Fibroblast of upper back skin (primary cell): Measurements from ENCODE around the gene AZGP1.
"Not testable (repeated sequence)": the region's sequence is repeated elsewhere in the genome, so short reads cannot be mapped to it uniquely, and the experiment has no call there.

Source experiments
- DNase-seq: peaks from one replicate; pipeline ENCODE4 v3.0.0-alpha.2; 2013

AZGP1 gene

DNA sequence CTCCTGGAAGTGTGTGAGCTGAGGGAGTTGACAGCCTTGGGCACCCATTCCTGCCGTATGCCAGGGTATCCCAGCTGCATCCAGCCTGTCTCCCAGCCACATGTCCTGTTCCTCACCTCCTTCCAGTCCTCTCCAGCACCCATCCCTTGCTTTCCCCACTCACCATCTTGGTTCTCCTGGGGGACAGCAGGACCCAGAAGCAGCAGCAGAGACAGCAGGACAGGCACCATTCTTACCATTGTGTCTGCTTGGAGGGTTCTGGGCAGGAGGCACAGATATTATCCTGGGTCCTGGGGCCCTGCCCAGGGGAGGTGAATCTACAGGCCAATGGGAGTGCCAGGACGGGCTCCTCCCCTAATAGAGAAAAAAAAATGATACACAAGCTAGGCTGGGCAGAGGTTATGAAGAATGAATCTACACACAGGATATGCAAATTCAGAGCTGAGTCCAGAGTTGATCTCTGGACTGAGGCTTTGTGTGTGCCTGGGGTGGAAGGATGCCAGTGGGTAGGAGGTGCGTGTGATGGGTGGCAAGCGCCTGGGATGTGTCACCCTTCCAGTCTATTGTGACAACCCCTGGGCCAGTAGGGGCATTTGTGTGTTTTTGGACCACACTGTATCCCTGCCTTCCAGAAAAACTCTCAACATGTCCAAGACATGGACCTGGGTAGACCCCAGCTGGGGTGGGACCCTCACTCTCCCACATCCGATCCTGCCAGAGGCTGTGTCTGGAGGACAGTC, at the start of gene AZGP1:
TSS of gene AZGP1 (minus strand) at position 250 of the 740 bp plus-strand sequence. CDS start at position 239, 11 bp downstream.
- DNase-seq, result no peak

DNA sequence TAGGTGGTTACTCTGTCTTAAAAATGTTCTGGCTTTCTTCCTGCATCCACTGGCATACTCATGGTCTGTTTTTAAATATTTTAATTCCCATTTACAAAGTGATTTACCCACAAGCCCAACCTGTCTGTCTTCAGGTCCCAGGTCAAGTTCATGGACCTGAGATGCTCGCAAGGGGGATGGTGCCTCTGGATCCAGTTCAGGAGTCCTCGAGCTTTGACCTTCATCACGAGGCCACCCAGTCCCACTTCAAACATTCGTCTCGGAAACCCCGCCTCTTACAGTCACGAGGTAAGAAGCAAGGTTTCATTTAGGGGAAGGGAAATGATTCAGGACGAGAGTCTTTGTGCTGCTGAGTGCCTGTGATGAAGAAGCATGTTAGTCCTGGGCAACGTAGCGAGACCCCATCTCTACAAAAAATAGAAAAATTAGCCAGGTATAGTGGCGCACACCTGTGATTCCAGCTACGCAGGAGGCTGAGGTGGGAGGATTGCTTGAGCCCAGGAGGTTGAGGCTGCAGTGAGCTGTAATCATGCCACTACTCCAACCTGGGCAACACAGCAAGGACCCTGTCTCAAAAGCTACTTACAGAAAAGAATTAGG, 48.3 kb upstream of the AZGP1 start:
- DNase-seq, result no peak

DNA sequence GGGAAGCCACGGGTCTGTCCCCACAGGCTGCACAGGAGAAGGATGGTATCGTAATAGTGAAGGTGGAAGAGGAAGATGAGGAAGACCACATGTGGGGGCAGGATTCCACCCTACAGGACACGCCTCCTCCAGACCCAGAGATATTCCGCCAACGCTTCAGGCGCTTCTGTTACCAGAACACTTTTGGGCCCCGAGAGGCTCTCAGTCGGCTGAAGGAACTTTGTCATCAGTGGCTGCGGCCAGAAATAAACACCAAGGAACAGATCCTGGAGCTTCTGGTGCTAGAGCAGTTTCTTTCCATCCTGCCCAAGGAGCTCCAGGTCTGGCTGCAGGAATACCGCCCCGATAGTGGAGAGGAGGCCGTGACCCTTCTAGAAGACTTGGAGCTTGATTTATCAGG, 47.7 kb upstream of the AZGP1 start:
- DNase-seq, result no peak

DNA sequence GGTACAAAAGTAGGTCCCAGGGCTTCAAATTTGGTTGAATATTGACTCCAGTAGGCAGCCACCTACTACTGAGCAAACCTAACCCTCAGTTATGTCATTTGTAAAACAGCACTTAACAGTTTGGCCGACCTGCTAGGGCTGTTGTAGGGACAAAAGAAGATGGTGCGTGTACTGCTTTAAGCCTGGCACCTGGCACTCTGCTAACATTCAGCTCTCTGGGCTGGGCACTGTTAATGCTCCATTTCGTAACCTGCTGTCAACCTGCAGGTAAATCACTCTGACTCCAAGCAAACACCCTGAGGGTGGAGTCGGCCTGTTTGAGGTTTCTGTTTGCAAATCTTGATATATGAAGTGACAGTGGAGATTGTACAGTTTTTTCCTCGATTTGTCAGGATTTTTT, 46.8 kb upstream of the AZGP1 start:
- no peak for DNase-seq

DNA sequence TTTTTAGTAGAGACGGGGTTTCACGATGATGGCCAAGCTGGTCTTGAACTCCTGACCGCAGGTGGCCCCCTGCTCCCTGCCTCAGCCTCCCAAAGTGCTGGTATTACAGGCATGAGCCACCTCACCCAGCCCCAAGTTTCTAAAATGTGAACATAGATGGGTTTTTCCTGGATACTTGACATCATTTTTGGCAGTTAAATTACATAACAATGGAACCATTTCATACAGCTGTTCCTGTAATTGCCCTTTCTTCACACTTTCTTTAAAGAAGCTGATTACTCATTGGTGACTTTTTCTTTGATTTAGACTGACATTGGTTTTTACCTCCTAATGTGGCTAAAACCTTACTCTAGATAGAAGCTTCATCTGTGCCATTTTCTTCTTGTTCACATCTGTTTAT, 45.5 kb upstream of the AZGP1 start:
- no peak for DNase-seq

DNA sequence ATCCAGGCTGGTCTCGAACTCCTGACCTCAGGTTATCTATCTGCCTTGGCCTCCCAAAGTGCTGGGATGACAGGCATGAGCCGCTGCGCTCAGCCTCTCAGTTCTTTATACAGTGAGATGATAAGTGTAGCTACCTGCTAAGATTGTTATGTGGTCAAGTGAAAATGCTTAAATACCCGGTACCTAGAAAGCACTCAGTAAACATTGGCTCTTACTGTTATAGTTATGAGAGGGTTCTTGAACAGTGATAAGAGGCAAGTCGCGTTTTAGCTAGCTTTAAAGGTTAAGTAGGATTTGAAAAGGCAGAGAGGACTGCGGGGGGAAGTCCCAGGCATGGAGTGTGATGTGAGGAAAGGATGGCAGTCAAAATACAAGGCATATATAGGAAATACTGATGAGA, 44.1 kb upstream of the AZGP1 start:
- no peak for DNase-seq

DNA sequence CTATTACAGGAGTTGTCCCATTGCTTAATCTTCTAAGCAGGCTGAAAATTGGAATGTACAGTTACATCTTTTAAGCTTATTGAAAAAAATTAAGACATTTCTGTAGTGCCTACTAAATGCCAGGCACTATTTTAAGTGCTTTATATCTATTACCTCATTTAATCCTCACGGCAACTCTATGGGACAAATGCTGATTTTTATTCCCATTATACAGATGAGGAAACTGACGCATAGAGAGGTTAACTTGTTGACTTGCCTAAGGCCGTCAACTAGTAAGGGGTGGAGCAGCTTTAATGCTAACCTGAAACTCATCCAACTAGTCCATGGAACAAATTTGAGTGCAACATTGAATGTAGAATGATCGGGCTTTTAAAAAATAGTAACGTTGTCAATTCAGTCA, 42.0 kb upstream of the AZGP1 start:
- DNase-seq, result no peak

DNA sequence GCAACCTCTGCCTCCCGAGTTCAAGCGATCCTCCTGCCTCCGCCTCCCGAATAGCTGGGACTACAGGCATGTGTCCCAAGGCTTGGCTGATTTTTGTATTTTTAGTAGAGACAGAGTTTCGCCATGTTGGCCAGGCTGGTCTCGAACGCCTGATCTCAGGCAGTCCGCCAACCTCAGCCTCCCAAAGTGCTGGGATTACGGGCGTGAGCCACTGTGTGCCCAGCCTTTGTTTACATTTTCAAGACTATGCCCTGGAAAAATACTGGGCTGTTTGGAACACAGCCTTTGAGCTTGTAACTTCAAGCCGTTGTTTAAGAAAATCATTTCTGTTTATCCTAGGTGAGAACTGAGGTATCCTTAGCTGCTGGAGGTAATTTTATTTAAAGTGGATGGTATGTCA, 41.5 kb upstream of the AZGP1 start:
- no peak for DNase-seq

DNA sequence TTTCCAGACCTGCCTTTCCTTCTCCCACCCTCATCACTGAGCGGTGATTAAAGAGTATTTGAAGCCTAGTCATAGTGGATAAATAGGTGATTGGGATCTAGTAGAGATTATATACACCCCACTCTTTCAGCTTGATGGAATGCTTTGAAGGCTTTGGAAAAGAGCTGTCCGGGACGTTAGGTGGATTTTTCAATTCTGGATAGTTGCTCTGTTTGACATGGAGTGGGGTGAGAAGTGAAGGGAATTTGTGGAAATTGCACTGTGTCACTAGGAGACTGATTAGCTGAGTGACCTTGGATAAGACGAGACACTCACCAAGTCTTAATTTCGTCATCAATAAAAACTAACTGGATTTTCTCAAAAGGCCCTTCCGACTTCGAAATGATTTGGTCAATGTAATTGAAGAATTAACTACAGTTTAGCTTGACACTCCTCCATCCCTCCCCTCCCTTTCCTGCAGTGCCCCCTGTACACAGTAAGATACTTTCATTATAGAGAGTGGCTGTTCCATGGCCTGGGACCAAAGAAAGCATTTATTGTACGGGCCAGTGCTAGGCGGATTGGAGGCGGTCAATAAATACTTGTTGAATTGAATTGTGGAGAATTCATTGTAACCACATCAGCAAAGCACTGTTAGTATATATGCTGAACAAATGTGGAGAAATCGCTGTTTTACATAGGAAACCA, 40.5 kb upstream of the AZGP1 start:
- DNase-seq, result no peak

DNA sequence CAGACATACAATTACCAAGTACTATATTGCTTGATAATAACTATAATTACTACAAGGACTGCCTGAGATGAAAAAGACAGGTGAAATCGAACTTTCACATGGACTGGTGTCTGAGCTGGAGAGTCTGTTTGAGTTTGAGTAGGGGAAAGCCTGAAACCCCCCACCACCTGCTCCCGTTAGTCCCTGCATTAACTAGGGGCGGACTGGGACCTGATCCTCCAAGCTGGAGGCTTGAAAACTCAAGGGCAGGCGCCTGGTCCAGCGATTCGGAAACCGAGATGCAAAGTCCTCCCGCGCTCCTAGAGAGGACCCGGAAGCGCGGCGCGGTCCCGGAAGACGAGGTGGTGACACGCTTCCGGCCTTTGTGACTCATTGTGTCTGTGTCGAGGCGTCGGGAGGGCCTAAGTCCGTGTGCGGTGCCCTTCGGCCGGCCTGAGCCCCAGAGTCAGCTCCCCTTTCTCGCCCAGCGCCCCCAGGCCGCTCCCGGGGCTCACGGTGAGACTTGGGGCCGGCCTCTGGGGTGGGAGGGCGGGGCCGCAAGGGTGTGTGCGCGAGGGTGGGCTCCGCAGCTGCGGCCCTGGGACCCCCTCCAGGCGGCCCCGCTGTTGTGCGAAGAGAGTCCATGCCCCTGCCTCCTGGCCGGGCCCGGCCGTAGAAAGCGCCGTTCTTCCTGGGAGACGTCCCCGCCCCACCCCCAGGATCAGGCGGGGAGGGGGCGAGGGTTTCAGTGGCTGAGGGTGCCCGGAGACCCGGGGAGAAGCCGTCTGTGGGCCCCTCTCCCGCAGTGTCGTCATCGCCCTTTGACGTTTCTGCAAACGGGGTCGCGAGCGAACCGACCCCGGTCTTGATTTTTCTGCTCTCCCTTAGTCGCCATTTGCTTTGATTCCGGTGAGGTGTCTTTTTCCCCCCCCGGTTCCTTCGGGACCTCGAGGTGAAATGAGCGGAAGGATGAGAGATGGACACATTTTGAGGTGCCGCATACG, 39.7 kb upstream of the AZGP1 start, which contains the start of gene ZKSCAN1:
TSS of gene ZKSCAN1 (plus strand) at position 365 of the 983 bp plus-strand sequence. CDS start 7,911 bp downstream, outside the sequence.
- DNase-seq, result peak; percentile 92

DNA sequence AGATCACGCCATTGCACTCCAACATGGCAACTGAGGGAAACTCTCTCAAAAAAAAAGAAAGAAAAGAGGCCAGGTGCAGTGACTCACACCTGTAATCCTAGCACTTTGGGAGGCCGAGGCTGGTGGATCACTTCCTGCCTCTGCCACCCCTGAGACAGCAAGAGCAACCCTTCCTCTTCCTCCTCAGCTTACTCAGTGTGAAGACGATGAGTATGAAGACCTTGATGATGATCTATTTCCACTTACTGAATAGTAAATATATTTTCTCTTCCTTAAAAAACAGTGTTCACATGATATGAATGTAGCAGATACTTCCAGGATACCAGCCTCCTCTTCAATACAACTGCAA, 37.5 kb upstream of the AZGP1 start:
- no peak for DNase-seq

DNA sequence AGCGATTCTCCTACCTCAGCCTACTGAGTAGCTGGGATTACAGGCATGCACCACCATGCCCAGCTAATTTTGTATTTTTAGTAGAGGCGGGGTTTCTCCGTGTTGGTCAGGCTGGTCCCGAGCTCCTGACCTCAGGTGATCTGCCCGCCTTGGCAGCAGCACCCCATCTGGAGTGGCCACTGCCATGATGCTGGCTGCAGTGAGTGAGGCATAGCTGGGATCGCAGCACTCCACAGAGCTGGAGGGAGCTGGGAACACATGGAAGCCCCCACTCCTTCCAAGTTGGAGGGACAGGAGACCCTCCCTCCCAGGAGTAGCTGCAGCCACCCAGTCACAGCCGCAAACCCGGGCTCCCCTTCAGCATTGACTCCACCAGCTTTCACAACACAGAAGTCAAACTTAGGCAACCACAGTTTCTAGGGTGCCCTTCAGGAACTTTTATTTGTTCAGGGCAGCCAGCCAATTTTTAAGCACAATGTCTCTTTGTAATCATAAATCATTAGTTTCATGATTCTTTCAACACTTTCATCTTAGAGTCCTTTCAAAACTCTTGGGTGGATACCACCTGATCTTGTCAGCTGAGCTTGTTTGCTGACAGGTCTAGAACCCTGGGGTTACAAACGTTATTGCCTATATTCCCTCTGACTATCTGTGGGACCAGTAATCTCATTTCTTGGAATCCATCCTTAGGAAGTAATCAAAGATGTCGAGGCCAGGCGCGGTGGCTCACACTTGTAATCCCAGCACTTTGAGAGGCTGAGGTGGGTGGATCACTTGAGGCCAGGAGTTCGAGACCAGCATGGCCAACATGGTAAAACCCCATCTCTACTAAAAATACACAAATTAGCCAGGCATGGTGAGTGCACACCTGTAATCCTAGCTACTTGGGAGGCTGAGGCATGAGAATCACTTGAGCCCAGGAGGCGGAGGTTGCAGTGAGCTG, 36.8 kb upstream of the AZGP1 start:
- DNase-seq, result not testable (repeated sequence)

DNA sequence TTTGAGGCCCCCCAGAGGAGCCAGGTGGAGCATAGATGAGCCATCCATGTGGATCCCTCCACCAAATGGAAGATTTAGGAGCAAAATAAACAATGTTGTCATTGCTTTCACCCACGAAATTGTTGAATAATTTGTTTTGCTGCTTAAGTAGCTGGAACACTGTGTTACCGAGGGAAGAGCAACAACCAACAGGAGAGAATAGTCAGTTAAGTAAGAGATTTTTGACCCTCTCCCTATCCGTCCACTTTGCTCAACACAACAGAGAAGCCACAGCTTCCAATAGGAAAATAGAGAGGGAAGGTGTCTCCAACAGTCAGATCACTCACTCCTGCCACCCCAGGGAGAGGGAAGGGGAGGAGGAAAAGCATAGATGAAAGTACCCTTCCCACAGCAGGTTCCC, 35.7 kb upstream of the AZGP1 start:
- DNase-seq, result no peak

DNA sequence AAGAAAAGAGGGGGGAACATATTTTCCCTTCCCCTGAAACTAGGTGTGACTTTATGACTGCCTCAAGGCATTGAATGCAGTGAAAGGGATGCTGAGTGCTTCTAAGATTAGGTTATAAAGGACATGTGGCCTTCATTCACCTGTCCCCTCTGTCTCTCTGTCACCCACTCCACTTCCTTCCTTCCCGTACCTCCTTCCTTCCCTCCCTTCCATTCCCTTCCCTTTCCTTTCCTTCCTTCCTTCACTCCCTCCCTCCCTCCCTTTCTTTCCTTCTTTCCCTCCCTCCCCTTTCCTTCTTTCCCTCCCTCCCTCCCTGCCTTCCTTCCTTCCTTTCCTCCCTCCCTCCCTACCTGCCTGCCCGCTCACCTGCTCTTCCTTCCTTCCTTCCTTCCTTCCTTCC, 35.1 kb upstream of the AZGP1 start:
- no peak for DNase-seq

DNA sequence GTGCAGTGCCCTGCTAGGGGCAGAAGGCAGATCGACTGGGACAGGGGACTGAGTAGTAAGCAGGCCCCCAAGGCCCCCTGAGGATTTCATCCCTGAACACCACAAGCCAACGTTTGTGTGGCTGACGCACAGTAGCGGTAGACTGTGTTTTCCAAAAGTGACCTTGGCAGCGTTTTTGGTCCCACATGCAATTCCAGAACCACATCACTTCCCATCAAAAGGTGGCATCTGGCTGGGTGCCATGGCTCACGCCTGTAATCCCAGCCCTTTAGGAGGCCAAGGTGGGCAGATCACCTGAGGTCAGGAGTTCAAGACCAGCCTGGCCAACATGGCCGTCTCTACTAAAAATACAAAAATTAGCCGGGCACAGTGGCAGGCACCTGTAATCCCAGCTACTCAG, 34.1 kb upstream of the AZGP1 start:
- not testable (repeated sequence) for DNase-seq

DNA sequence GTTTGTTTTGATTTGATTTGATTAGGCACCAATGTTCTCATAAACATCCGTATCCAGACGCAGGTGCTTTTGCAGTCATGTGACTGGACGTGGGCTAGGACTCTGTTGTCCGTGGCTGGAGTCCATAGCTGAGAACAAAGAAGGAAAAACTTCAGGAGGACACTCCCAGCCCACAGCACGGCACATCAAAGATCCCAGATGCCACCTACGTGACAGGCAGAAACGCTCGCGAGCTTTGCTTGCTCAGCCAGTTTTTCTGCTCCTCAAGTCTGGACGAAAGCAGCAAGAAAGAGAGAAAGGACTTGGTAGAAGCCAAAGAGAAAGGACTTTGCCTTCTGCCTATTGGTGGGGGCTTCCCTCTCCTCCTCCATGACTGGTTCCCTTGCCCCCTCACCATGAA, 32.7 kb upstream of the AZGP1 start:
- no peak for DNase-seq

DNA sequence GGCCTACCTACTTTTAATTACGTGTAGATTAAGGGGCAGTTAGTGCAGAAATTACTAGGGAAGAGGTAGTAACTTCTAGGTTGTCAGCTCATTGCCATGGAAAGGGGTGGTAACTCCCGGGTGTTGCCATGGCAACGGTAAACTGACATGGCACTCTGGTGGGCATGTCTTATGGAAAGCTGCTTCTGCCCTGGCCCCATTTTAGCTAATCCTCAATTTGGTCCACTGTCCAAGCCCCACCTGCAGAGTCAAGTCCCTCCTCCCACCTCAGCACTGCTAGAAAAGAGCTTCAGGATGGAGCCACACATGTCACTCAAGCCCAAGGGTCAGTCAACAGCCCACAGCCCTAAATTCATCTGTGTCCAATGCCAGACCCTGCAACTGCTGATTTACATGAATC, 32.1 kb upstream of the AZGP1 start:
- no peak for DNase-seq

DNA sequence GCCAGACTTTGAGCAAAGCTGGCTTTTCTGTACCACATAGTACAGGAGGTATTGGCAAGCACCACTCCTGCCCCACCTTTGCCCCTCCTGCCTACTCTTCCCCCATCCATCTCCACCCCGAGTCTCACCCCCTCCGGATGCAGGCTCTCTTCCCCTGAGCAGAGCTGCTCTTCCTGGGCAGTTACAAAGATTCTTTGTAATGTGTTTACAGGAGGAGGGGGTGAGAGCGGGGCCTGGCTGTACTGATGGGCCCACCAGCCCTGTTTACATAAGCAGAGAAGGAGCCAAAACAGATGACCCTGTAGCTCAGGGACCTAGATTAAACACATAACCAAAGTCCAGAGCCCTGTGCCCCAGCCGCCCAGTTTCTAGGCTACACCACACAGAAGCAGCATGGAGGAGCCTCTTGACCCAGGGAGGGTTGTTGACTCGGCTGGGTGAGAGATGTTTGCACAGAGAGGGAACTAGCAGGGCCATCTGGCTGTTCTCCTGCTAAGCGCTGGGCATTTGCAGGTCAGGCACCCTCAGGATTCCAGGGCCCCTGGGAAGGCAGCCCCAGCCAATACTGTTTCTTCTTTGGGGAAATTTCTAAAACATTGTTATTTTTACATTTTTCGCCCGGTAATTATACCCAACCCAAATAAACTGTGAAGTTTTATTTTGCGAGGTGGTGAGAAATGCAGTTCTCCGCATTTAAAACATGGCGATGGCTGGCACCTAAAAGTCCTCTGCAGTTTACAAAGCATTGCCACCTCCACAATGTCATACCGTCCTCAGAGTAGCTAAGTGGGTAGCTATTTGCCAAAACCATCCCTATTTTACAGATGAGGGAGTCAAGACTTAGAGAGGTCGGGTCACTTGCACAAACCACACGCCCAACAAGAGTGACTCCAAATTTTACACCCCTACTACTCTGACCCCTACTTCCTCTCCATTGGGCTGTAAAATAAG, 28.2 kb upstream of the AZGP1 start:
- no peak for DNase-seq

DNA sequence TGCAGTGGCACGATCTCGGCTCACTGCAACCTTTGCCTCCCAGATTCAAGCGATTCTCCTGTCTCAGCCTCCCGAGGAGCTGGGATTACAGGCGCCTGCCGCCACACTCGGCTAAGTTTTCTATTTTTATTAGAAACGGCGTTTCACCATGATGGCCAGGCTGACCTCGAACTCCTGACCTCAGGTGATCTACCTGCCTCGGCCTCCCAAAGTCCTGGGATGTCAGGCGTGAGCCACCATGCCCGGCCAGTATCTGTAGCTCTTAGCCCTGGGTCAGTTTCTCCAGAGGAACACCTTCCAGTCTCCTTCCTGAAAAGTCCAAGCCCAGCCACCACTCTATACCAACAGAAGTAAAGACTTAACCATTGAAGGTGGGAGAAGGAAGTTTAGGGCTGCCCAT, 24.4 kb upstream of the AZGP1 start:
- DNase-seq, result no peak

DNA sequence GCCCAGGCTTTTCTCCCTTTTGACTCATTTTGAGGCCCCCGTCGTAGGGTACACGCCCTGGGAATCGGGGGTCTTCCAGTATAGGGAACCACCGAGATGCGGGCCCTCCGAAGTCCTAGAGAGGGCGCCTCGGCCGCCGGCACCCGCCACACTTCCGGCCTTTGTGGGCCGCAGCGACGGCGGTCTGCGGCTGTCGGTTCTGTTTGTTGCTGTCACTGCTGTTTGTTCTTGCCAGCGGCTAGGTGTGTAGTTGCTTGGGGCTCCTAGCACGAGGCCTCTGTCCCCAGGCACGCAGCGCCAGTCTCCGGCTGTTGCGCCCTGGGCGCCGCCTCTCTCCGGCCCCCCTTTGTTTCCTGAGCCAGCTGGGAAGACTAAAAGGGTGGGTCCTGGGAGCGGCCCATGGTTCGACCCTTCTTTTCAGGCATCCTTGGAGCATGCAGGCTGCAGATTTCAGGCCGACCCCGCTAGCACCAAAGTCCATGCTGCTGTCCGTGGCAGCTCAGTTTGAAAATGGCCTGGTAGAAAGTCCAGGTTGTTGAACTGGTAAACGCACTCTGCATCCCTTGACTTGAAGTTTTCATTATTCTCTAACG, 21.8 kb upstream of the AZGP1 start:
- DNase-seq, result peak; percentile 15
